ENCODE measurements around the gene LMF1. TPM values are rescaled to one million over a fixed set of nuclear protein-coding genes. Genes with fewer than 3 reads are reported as not detected.

LMF1 gene
- total and polyA plus RNA-seq, 2 of the 13 experiments (the other 11 are each of a cell fraction or from before 2014, with no cell fraction given) = 6.8 to 8.5 TPM

GRCh38 chr16:962366-962765 lies 8.4 kb downstream of the LMF1 start:
- no peaks in the 10 kb centered on the region for H3K27me3 ChIP-seq (ENCODE audit: control insufficient read depth in 1 of 2, insufficient read depth in 2 of 2, low read length in 2 of 2)
- in situ Hi-C loops (cut with HindIII; ENCODE audit: extremely low pct_ligation_motif_present, low pct_unique_long_range_greater_than_20kb) (no loop called here), intact Hi-C loops (cut with micrococcal nuclease; ENCODE audit: unreplicated experiment) (no loop called here)
- 88% methylated on average over 22 of the region's 22 CpGs for WGBS (ENCODE audit: low lambda C conversion rate)
- H4K20me1 ChIP-seq (ENCODE audit: insufficient read depth, low read length) = no peaks in the 10 kb centered on the region
- H3K4me1 ChIP-seq (ENCODE audit: insufficient read depth, low read length) = no peaks in the 10 kb centered on the region
- ATAC-seq = no peak
- TF ChIP-seq ZKSCAN8 (CRISPR knock-in tag; IDR thresholded peaks at IDR 0.05; ENCODE audit: borderline replicate concordance) (no peak), SP140L (CRISPR knock-in tag; IDR thresholded peaks at IDR 0.05; ENCODE audit: borderline replicate concordance) (no peak), SUZ12 (IDR thresholded peaks at IDR 0.05; ENCODE audit: low read depth, low read length) (no peak), DR1 (CRISPR knock-in tag; IDR thresholded peaks at IDR 0.05) (no peak), GLI4 (CRISPR knock-in tag; IDR thresholded peaks at IDR 0.05; ENCODE audit: borderline replicate concordance) (no peak), TBP (CRISPR knock-in tag; IDR thresholded peaks at IDR 0.05) (no peak), RBAK (CRISPR knock-in tag; IDR thresholded peaks at IDR 0.05) (no peak), E2F1 (CRISPR knock-in tag; IDR thresholded peaks at IDR 0.05) (no peak), U2AF1 (optimal IDR thresholded peaks at IDR 0.05; ENCODE audit: low read depth, low read length) (no peak), ZNF414 (CRISPR knock-in tag; IDR thresholded peaks at IDR 0.05) (no peak), NONO (IDR thresholded peaks at IDR 0.05) (no peak), NONO (CRISPR knock-in tag; conservative IDR thresholded peaks at IDR 0.05) (no peak), ZNF296 (CRISPR knock-in tag; conservative IDR thresholded peaks at IDR 0.05) (no peak), ZNF878 (CRISPR knock-in tag; IDR thresholded peaks at IDR 0.05) (no peak), ZMYM2 (CRISPR knock-in tag; IDR thresholded peaks at IDR 0.05) (no peak), ZSCAN9 (CRISPR knock-in tag; IDR thresholded peaks at IDR 0.05; ENCODE audit: borderline replicate concordance) (no peak), ZNF615 (CRISPR knock-in tag; IDR thresholded peaks at IDR 0.05; ENCODE audit: borderline replicate concordance) (no peak), ZNF121 (CRISPR knock-in tag; IDR thresholded peaks at IDR 0.05) (no peak), ARID4A (CRISPR knock-in tag; IDR thresholded peaks at IDR 0.05; ENCODE audit: borderline replicate concordance) (no peak), ZNF431 (CRISPR knock-in tag; IDR thresholded peaks at IDR 0.05; ENCODE audit: borderline replicate concordance, low read depth) (no peak), THAP7 (CRISPR knock-in tag; IDR thresholded peaks at IDR 0.05) (no peak)
- no peak overlapping the region for H3K4me3 ChIP-seq (replicated peaks in 1 of 3; ENCODE audit: insufficient read depth in 1 of 3, low read depth in 2 of 3, low read length in 3 of 3)
- FAIRE-seq = no peak
- no peak overlapping the region for H3K9ac ChIP-seq (ENCODE audit: insufficient read depth, low read depth, low read length)
- no peak overlapping the region for H3K4me2 ChIP-seq (ENCODE audit: low read depth, low read length)
- 0 out of 5 replicates have a peak, but pooled peaks cover 0 to 1% of the 10 kb centered on the region in 2 experiments for H3K36me3 ChIP-seq (replicated peaks in 1 of 2; ENCODE audit: control insufficient read depth in 1 of 2, insufficient read depth in 2 of 2, low read length in 2 of 2)
- BruUV-seq (replicated peaks) = no TSS peak
- no peak overlapping the region for H3K27ac ChIP-seq (ENCODE audit: extremely low read length, insufficient read depth, low read length)
- H2AFZ ChIP-seq (ENCODE audit: low read length) = no peak overlapping the region
- no peak for DNase-seq (ENCODE audit: low spot score)
- ChIA-PET POLR2A (no interaction called here), CTCF (ENCODE audit: low intra/inter-chr PET ratio, low total read pairs) (no interaction called here)
- no peaks in the 10 kb centered on the region for H3K79me2 ChIP-seq (ENCODE audit: insufficient read depth, low read length)
- no peaks in the 10 kb centered on the region for H3K9me3 ChIP-seq (ENCODE audit: low read length)

Data from HepG2 (cell line).